Liver (tissue), 9 donors: ENCODE measurements around the gene CD8A. TPM values are rescaled to one million over a fixed set of nuclear protein-coding genes. Genes with fewer than 3 reads are reported as not detected.

Experiments
- DNase-seq: peaks from one replicate; pipeline ENCODE4 v3.0.0-alpha.2; 2017; ENCODE audit warnings: low spot score
- H3K27ac ChIP-seq, 2 donors: one replicate each; pipeline ENCODE4 v1.7.0; 2013; ENCODE audit warnings: inconsistent platforms in 2 of 2, low read length in 2 of 2, control low read depth in 1 of 2, low read depth in 1 of 2, mild to moderate bottlenecking in 1 of 2
- H3K27me3 ChIP-seq, 4 donors: one replicate each; pipeline versions ENCODE4 v1.6.1 to v1.7.0; 2013; ENCODE audit warnings: low read length in 3 of 4, inconsistent platforms in 1 of 4, mild to moderate bottlenecking in 1 of 4, moderate library complexity in 1 of 4; ENCODE audit not compliant: control insufficient read depth in 4 of 4, insufficient read depth in 4 of 4
- H3K36me3 ChIP-seq, 4 donors: one replicate each; pipeline versions ENCODE4 v1.6.1 to v1.7.0; 2013; ENCODE audit warnings: low read length in 3 of 4, mild to moderate bottlenecking in 3 of 4, low read depth in 1 of 4, moderate library complexity in 1 of 4; ENCODE audit not compliant: control insufficient read depth in 4 of 4, insufficient read depth in 3 of 4
- H3K4me1 ChIP-seq, 4 donors: one replicate each; pipeline versions ENCODE4 v1.6.1 to v1.7.0; 2013; ENCODE audit warnings: low read length in 3 of 4, mild to moderate bottlenecking in 3 of 4, moderate library complexity in 1 of 4; ENCODE audit not compliant: control insufficient read depth in 4 of 4, insufficient read depth in 4 of 4
- H3K4me3 ChIP-seq, 3 donors: one replicate each; pipeline versions ENCODE4 v1.6.1 to v1.7.0; 2013; ENCODE audit warnings: low read length in 3 of 3, control low read depth in 1 of 3, low read depth in 1 of 3, mild to moderate bottlenecking in 1 of 3
- H3K9ac ChIP-seq, 2 donors: one replicate each; pipeline ENCODE4 v1.7.0; 2013; ENCODE audit warnings: low read length in 2 of 2, mild to moderate bottlenecking in 2 of 2, moderate library complexity in 2 of 2, control low read depth in 1 of 2, low read depth in 1 of 2
- H3K9me3 ChIP-seq, 4 donors: one replicate each; pipeline versions ENCODE4 v1.6.1 to v1.7.0; 2013; ENCODE audit warnings: low read length in 3 of 4; ENCODE audit not compliant: control insufficient read depth in 4 of 4
- CTCF ChIP-seq: fragments of 150-350 bp; IDR thresholded peaks from 2 replicates; pipeline ENCODE4 v1.5.1; 2017; ENCODE audit warnings: improper control_type of control experiment, low read depth, low read length; ENCODE audit not compliant: missing input control
- EGR1 ChIP-seq, 2 donors: IDR thresholded peaks; 2 replicates each; pipeline ENCODE4 v1.6.1; 2016 to 2018; ENCODE audit warnings: antibody characterized with exemption in 2 of 2, low read depth in 2 of 2
- FOXA1 ChIP-seq: IDR thresholded peaks from 2 replicates; pipeline ENCODE4 v1.6.1; 2016; ENCODE audit warnings: antibody characterized with exemption
- FOXA2 ChIP-seq: IDR thresholded peaks from 2 replicates; pipeline ENCODE4 v1.6.1; 2016; ENCODE audit warnings: antibody characterized with exemption
- GABPA ChIP-seq, 2 donors: IDR thresholded peaks in 1 of 2; conservative IDR thresholded peaks in 1 of 2; 2 replicates each; pipeline ENCODE4 v1.6.1; 2016; ENCODE audit warnings: antibody characterized with exemption in 2 of 2, mild to moderate bottlenecking in 1 of 2, moderate library complexity in 1 of 2
- HNF4A ChIP-seq, 2 donors: conservative IDR thresholded peaks; 2 replicates each; pipeline ENCODE4 v1.6.1; 2016; ENCODE audit warnings: antibody characterized with exemption in 2 of 2, mild to moderate bottlenecking in 2 of 2
- JUND ChIP-seq, 2 donors: IDR thresholded peaks; 2 replicates each; pipeline ENCODE4 v1.6.1; 2016; ENCODE audit warnings: antibody characterized with exemption in 2 of 2
- MAX ChIP-seq: IDR thresholded peaks from 2 replicates; pipeline ENCODE4 v1.6.1; 2016; ENCODE audit warnings: antibody characterized with exemption
- NR2F2 ChIP-seq: IDR thresholded peaks from 2 replicates; pipeline ENCODE4 v1.6.1; 2016; ENCODE audit warnings: antibody characterized with exemption
- RAD21 ChIP-seq, 2 donors: IDR thresholded peaks; 2 replicates each; pipeline ENCODE4 v1.6.1; 2016; ENCODE audit warnings: antibody characterized with exemption in 2 of 2, mild to moderate bottlenecking in 2 of 2
- REST ChIP-seq: IDR thresholded peaks from 2 replicates; pipeline ENCODE4 v1.6.1; 2016; ENCODE audit warnings: antibody characterized with exemption, mild to moderate bottlenecking
- RXRA ChIP-seq, 2 donors: IDR thresholded peaks; 2 replicates each; pipeline ENCODE4 v1.6.1; 2017 to 2018; ENCODE audit warnings: antibody characterized with exemption in 2 of 2, mild to moderate bottlenecking in 1 of 2
- SP1 ChIP-seq: IDR thresholded peaks from 2 replicates; pipeline ENCODE4 v1.6.1; 2018; ENCODE audit warnings: antibody characterized with exemption, mild to moderate bottlenecking
- TAF1 ChIP-seq: conservative IDR thresholded peaks from 2 replicates; pipeline ENCODE4 v1.6.1; 2016; ENCODE audit warnings: antibody characterized with exemption, mild to moderate bottlenecking
- YY1 ChIP-seq: IDR thresholded peaks from 2 replicates; pipeline ENCODE4 v1.6.1; 2016; ENCODE audit warnings: antibody characterized with exemption, mild to moderate bottlenecking
- WGBS: extraction: QIAGEN DNeasy Blood & Tissue Kit; methylation state at CpG from one replicate; pipeline ENCODE4 v1.1.7; 2013; 5-methylcytosine and 5-hydroxymethylcytosine counted together
- polyA plus RNA-seq, 2 donors: library from polyadenylated mRNA; stranded (reverse) in 1 of 2; unstranded in 1 of 2; fragments of 200-250 nt in 1 of 2; fragments of >200 nt in 1 of 2; fragmentation: Nextera tagmentation in 1 of 2; extraction: Ambion mirVana in 1 of 2; gene quantifications; one replicate each; pipeline versions ENCODE4 v1.2.1 to v1.2.3, GENCODE V29; 2013 to 2015
- total RNA-seq, 2 donors: library from RNA; depleted of rRNA; stranded (reverse); fragments of >200 nt; gene quantifications; one replicate each; pipeline ENCODE4 v1.2.3, GENCODE V29; 2014
- TF ChIP-seq, protein P1 (sequence below): IDR thresholded peaks from 2 replicates; pipeline ENCODE4 v1.6.1; 2016; ENCODE audit warnings: antibody characterized with exemption
- donor health status: healthy.
- donor health status: healthy.
- donor health status: healthy.
- donor health status: healthy.
- donor health status: healthy.

CD8A gene
- total and polyA plus RNA-seq, 4 donors, result 0.42 to 1.8 (median 0.69) TPM

DNA sequence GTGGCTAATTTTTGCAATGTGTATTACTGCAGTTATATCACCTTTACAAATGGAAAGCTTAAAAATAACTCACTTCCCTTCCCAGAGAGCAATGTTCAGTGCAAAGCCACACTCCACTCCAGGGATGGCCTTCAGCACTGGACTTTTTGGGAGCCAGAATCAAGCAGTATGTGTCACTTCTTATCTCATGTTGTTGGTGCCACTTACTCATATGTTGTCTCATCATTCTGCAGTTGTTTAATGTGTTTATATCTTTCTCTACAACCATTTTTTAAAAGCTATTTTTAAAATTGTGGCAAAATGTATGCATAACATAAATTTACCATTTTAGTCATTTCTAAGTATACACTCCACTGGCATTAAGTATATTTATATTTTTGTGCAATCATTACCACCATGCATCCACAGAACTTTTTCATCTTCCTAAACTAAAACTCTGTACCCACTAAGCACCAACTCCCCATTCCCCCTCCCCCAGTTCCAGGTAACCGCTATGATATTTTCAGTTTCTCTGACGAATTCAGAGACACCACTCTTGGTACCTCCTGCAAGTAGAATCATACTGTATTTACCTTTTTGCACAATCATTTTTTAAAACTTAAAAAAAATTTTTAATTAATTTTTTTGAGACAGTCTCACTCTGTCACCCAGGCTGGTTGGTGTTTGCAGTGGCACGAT, 32.1 kb upstream of the CD8A start:
- H3K9ac ChIP-seq, result no peak overlapping the region
- 91% methylated on average over 3 of the region's 3 CpGs for WGBS
- H3K9me3 ChIP-seq, result peaks cover 0 to 14% (median 2%) of the 10 kb centered on the region in 4 donors
- no peak for DNase-seq
- H3K36me3 ChIP-seq, result no peaks in the 10 kb centered on the region
- no peaks in the 10 kb centered on the region for H3K4me1 ChIP-seq
- no peaks in the 10 kb centered on the region for H3K27me3 ChIP-seq
- H3K4me3 ChIP-seq, result no peak overlapping the region
- TF ChIP-seq CTCF, result no peak
- no peak for TF ChIP-seq FOXA2
- TF ChIP-seq HNF4A (conservative IDR thresholded peaks at IDR 0.05), result no peak
- no peak overlapping the region for H3K27ac ChIP-seq

DNA sequence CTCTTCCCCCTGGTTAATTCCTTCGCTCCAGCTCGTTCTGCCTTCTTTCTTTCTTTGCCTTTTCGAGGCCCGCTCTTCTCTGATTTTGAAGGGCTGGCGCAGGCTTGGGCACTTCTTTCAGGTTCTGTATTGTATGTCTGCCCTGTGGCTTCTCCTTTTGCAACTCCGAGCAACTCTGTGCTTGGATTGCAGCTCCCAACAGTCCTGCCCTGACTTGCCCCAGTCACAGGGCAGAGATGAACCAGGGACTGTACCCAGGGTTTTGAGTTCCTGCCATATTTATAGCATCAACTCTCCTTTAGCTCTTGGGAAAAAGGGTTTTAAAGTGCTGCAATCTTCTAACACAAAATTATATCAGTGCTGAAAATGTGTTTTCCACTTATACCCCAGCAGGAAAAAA, 31.1 kb upstream of the CD8A start:
- Histone ChIP-seq H3K4me1 (no peaks in the 10 kb centered on the region), H3K9me3 (peaks cover 0 to 14% (median 2%) of the 10 kb centered on the region in 4 donors), H3K36me3 (no peaks in the 10 kb centered on the region), H3K9ac (no peak overlapping the region), H3K27ac (no peak overlapping the region), H3K27me3 (no peaks in the 10 kb centered on the region), H3K4me3 (no peak overlapping the region)
- WGBS, result 87% methylated on average over 6 of the region's 6 CpGs
- TF ChIP-seq SP1 (no peak), EGR1 (IDR thresholded peaks at IDR 0.05; ENCODE audit: low read depth in 2 of 2) (no peak), GABPA (IDR thresholded peaks at IDR 0.05 in 1 of 2, conservative IDR thresholded peaks at IDR 0.05 in 1 of 2) (no peak), REST (no peak), RAD21 (IDR thresholded peaks at IDR 0.05) (no peak), TAF1 (no peak), JUND (IDR thresholded peaks at IDR 0.05) (no peak), RXRA (IDR thresholded peaks at IDR 0.05) (no peak), NR2F2 (no peak), YY1 (no peak), FOXA1 (no peak), MAX (no peak), HNF4A (conservative IDR thresholded peaks at IDR 0.05) (no peak)
- TF ChIP-seq, protein P1, sequence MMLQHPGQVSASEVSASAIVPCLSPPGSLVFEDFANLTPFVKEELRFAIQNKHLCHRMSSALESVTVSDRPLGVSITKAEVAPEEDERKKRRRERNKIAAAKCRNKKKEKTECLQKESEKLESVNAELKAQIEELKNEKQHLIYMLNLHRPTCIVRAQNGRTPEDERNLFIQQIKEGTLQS, result no peak
- no peak for DNase-seq
